ENCODE measurements around the gene PHOSPHO1.

- TF ChIP-seq POLR2A (IDR thresholded peaks at IDR 0.05; ENCODE audit: low read length) (peak; percentile 92), GATA1 (IDR thresholded peaks at IDR 0.05; ENCODE audit: low read depth, low read length) (no peak)
These were observed at the start of gene PHOSPHO1 for GRCh38 chr17:49230636-49231562.
